H1 (cell line): ENCODE results near the gene DNM2. TPM values are rescaled to one million over a fixed set of nuclear protein-coding genes. Genes with fewer than 3 reads are reported as not detected.

Experiments
- CTCF ChIA-PET: fragments of 300-600 bp; sonication (Branson Sonifier 250); formaldehyde crosslinking; loops from one replicate; lab custom pipeline; 2021; ENCODE audit not compliant: partially characterized antibody; lab: Charles Lee
- POLR2A ChIA-PET: fragments of 300-600 bp; sonication (Branson Sonifier 250); formaldehyde crosslinking; loops from one replicate; lab custom pipeline; 2021; ENCODE audit warnings: inconsistent platforms; ENCODE audit not compliant: partially characterized antibody; lab: Charles Lee
- DNase-seq, 2 experiments: peaks; one replicate each; pipeline versions ENCODE4 v3.0.0 to v3.0.0-alpha.2; 2010 to 2022; ENCODE audit warnings: low spot score in 2 of 2, low read depth in 1 of 2, mixed read lengths in 1 of 2
- FAIRE-seq: peaks from 2 replicates; lab custom pipeline; 2011; peaks lifted over from hg19 to GRCh38; lab: Jason Lieb, UNC
- H2AFZ ChIP-seq: 2 replicates; pipeline ENCODE4 v1.8.1; 2012; ENCODE audit warnings: low read length, inconsistent platforms
- H2AK5ac ChIP-seq: 2 replicates; pipeline ENCODE4 v1.6.1; 2013; ENCODE audit warnings: low read depth, low read length
- H2BK120ac ChIP-seq: replicated peaks from 2 replicates; pipeline ENCODE3; 2013; ENCODE audit warnings: low read depth, low read length, inconsistent platforms
- H2BK12ac ChIP-seq: 2 replicates; pipeline ENCODE4 v1.6.1; 2013; ENCODE audit warnings: low read depth, low read length
- H2BK15ac ChIP-seq: 2 replicates; pipeline ENCODE4 v1.6.1; 2013; ENCODE audit warnings: low read length
- H2BK20ac ChIP-seq: 2 replicates; pipeline ENCODE4 v1.6.1; 2013; ENCODE audit warnings: low read length
- H2BK5ac ChIP-seq: 2 replicates; pipeline ENCODE4 v1.6.1; 2013; ENCODE audit warnings: low read depth, low read length
- H3K14ac ChIP-seq: 2 replicates; pipeline ENCODE4 v1.6.1; 2013; ENCODE audit warnings: inconsistent platforms; ENCODE audit not compliant: insufficient read length
- H3K18ac ChIP-seq: 2 replicates; pipeline ENCODE4 v1.6.1; 2013; ENCODE audit warnings: low read length; ENCODE audit errors: extremely low read depth
- H3K23ac ChIP-seq: 2 replicates; pipeline ENCODE4 v1.6.1; 2013; ENCODE audit warnings: inconsistent platforms; ENCODE audit not compliant: insufficient read length
- H3K23me2 ChIP-seq: 2 replicates; pipeline ENCODE4 v1.6.1; 2013; ENCODE audit warnings: low read depth, low read length
- H3K27ac ChIP-seq: 2 replicates; pipeline ENCODE4 v1.6.1; 2011; ENCODE audit warnings: low read depth, low read length, inconsistent platforms
- H3K27me3 ChIP-seq, 4 experiments: replicated peaks in 1 of 4; 1 replicate in 1 of 4; 2 replicates in 3 of 4; pipeline versions ENCODE4 v1.6.1 to v1.8.1; 2011 to 2013; ENCODE audit warnings: low read length in 3 of 4, mild to moderate bottlenecking in 3 of 4, inconsistent platforms in 2 of 4, mixed read lengths in 2 of 4, moderate library complexity in 1 of 4; ENCODE audit not compliant: control insufficient read depth in 3 of 4, insufficient read depth in 3 of 4; ENCODE audit errors: extremely low read depth in 1 of 4
- H3K36me3 ChIP-seq, 4 experiments: 2 replicates each; pipeline versions ENCODE4 v1.6.1 to v1.8.1; 2011 to 2013; ENCODE audit warnings: mild to moderate bottlenecking in 4 of 4, low read length in 3 of 4, moderate library complexity in 2 of 4, control low read depth in 1 of 4, inconsistent platforms in 1 of 4; ENCODE audit not compliant: insufficient read depth in 4 of 4, control insufficient read depth in 2 of 4
- H3K4ac ChIP-seq: replicated peaks from 2 replicates; pipeline ENCODE3; 2013; ENCODE audit warnings: low read length, low read depth, mixed read lengths, inconsistent platforms; ENCODE audit not compliant: insufficient read length
- H3K4me1 ChIP-seq, 4 experiments: replicated peaks in 1 of 4; 1 replicate in 1 of 4; 2 replicates in 3 of 4; pipeline versions ENCODE4 v1.6.1 to v1.8.1; 2011 to 2013; ENCODE audit warnings: low read length in 3 of 4, inconsistent platforms in 2 of 4, mixed read lengths in 1 of 4; ENCODE audit not compliant: insufficient read depth in 4 of 4, control insufficient read depth in 3 of 4
- H3K4me2 ChIP-seq, 2 experiments: 2 replicates each; pipeline versions ENCODE4 v1.6.1 to v1.8.1; 2011 to 2013; ENCODE audit warnings: low read depth in 2 of 2, low read length in 2 of 2, control low read depth in 1 of 2, inconsistent platforms in 1 of 2, mild to moderate bottlenecking in 1 of 2; ENCODE audit not compliant: insufficient read depth in 1 of 2
- H3K4me3 ChIP-seq, 4 experiments: fragments of 200-600, 300-600 bp in 1 of 4; sonication (generic), shearing (Covaris generic), sonication (Bioruptor Twin) in 1 of 4; 2 replicates each; pipeline versions ENCODE4 v1.5.1 to v1.8.1; 2011 to 2016; ENCODE audit warnings: low read length in 4 of 4, low read depth in 3 of 4, control low read depth in 2 of 4, inconsistent platforms in 2 of 4, mild to moderate bottlenecking in 2 of 4, mixed read lengths in 1 of 4, moderate library complexity in 1 of 4; ENCODE audit not compliant: insufficient read depth in 2 of 4; ENCODE audit errors: extremely low read depth in 1 of 4
- H3K56ac ChIP-seq: replicated peaks from 2 replicates; pipeline ENCODE3; 2013; ENCODE audit warnings: low read depth, mild to moderate bottlenecking, mixed read lengths, low read length, inconsistent platforms; ENCODE audit not compliant: insufficient read length
- H3K79me1 ChIP-seq: 2 replicates; pipeline ENCODE4 v1.6.1; 2013; ENCODE audit warnings: low read depth, low read length, control low read depth
- H3K79me2 ChIP-seq, 2 experiments: 2 replicates each; pipeline versions ENCODE4 v1.6.1 to v1.8.1; 2012 to 2013; ENCODE audit warnings: low read length in 2 of 2, mild to moderate bottlenecking in 2 of 2, inconsistent platforms in 1 of 2; ENCODE audit not compliant: insufficient read depth in 2 of 2, control insufficient read depth in 1 of 2
- H3K9ac ChIP-seq, 4 experiments: replicated peaks in 1 of 4; 1 replicate in 1 of 4; 2 replicates in 3 of 4; pipeline versions ENCODE4 v1.6.1 to v1.8.1; 2011 to 2013; ENCODE audit warnings: low read depth in 3 of 4, low read length in 3 of 4, control low read depth in 2 of 4, mild to moderate bottlenecking in 2 of 4, moderate library complexity in 2 of 4, inconsistent platforms in 1 of 4; ENCODE audit errors: extremely low read depth in 1 of 4
- H3K9me3 ChIP-seq, 2 experiments: 2 replicates each; pipeline versions ENCODE4 v1.6.1 to v1.8.1; 2012 to 2013; ENCODE audit warnings: mild to moderate bottlenecking in 2 of 2, moderate library complexity in 2 of 2, control low read depth in 1 of 2, inconsistent platforms in 1 of 2, low read depth in 1 of 2, low read length in 1 of 2, mixed read lengths in 1 of 2; ENCODE audit not compliant: insufficient read depth in 2 of 2
- H4K20me1 ChIP-seq, 2 experiments: replicated peaks in 1 of 2; 2 replicates each; pipeline versions ENCODE3 to v1.8.1; 2011 to 2013; ENCODE audit warnings: inconsistent platforms in 2 of 2, low read length in 2 of 2, mild to moderate bottlenecking in 1 of 2; ENCODE audit not compliant: insufficient read depth in 2 of 2, control insufficient read depth in 1 of 2
- H4K5ac ChIP-seq: 2 replicates; pipeline ENCODE4 v1.6.1; 2013; ENCODE audit warnings: low read length, low read depth, mixed read lengths, inconsistent platforms; ENCODE audit not compliant: insufficient read length
- H4K8ac ChIP-seq: 2 replicates; pipeline ENCODE4 v1.8.0; 2013; ENCODE audit warnings: mild to moderate bottlenecking, moderate library complexity, low read length, inconsistent platforms; ENCODE audit not compliant: insufficient read depth; ENCODE audit errors: extremely low read depth
- H4K91ac ChIP-seq: replicated peaks from 2 replicates; pipeline ENCODE3; 2013; ENCODE audit warnings: low read length, mixed read lengths, inconsistent platforms; ENCODE audit not compliant: insufficient read length
- CBX5 ChIP-seq: fragments of 300-800, 300-1000 bp; sonication (generic); IDR thresholded peaks from 2 replicates; pipeline ENCODE4 v1.7.1; 2016; ENCODE audit warnings: antibody characterized with exemption, low read length, low read depth
- CHD1 ChIP-seq: IDR thresholded peaks from 2 replicates; pipeline ENCODE4 v1.6.1; 2012; ENCODE audit warnings: low read depth, low read length, improper control_type of control experiment
- EP300 ChIP-seq, 2 experiments: IDR thresholded peaks; 1 replicate in 1 of 2; 2 replicates in 1 of 2; pipeline ENCODE4 v1.6.1; 2011 to 2012; ENCODE audit warnings: low read depth in 2 of 2, low read length in 2 of 2, mild to moderate bottlenecking in 2 of 2, borderline replicate concordance in 1 of 2, inconsistent platforms in 1 of 2, moderate library complexity in 1 of 2
- EZH2 ChIP-seq: fragments of 200-600 bp; sonication (generic); IDR thresholded peaks from 2 replicates; pipeline ENCODE4 v1.7.1; 2012; ENCODE audit warnings: low read depth, mild to moderate bottlenecking, moderate library complexity, low read length, inconsistent platforms; ENCODE audit not compliant: severe bottlenecking
- PHF8 ChIP-seq: fragments of 200-600 bp; sonication (generic); conservative IDR thresholded peaks from 2 replicates; pipeline ENCODE4 v1.7.1; 2012; ENCODE audit warnings: low read depth, mild to moderate bottlenecking, inconsistent platforms, low read length, moderate library complexity
- POU5F1 ChIP-seq: IDR thresholded peaks from 2 replicates; pipeline ENCODE4 v1.6.1; 2011; ENCODE audit warnings: low read depth, mild to moderate bottlenecking, low read length, moderate library complexity
- RAD21 ChIP-seq, 2 experiments: IDR thresholded peaks in 1 of 2; conservative IDR thresholded peaks in 1 of 2; 2 replicates each; pipeline ENCODE4 v1.6.1; 2011; ENCODE audit warnings: low read depth in 2 of 2, low read length in 2 of 2, improper control_type of control experiment in 1 of 2, inconsistent platforms in 1 of 2, mild to moderate bottlenecking in 1 of 2, moderate library complexity in 1 of 2
- RNF2 ChIP-seq: fragments of 200-900, 300-1000 bp; sonication (generic); IDR thresholded peaks from 2 replicates; pipeline ENCODE4 v1.7.1; 2016; ENCODE audit warnings: borderline replicate concordance, low read depth, mild to moderate bottlenecking, antibody characterized with exemption, low read length; ENCODE audit not compliant: poor library complexity, severe bottlenecking; ENCODE audit errors: missing control alignments
- SRF ChIP-seq: IDR thresholded peaks from 2 replicates; pipeline ENCODE4 v1.6.1; 2011; ENCODE audit warnings: mild to moderate bottlenecking, low read depth, low read length, moderate library complexity
- TBP ChIP-seq: IDR thresholded peaks from 2 replicates; pipeline ENCODE4 v1.6.1; 2011; ENCODE audit warnings: low read depth, low read length, improper control_type of control experiment
- YY1 ChIP-seq: IDR thresholded peaks from 2 replicates; pipeline ENCODE4 v1.6.1; 2011; ENCODE audit warnings: low read depth, mild to moderate bottlenecking, low read length
- WGBS, 2 experiments: shearing (Covaris generic) in 1 of 2; methylation state at CpG; one replicate each; pipeline versions ENCODE4 v1.1.6 to v1.1.7; 2013 to 2015; ENCODE audit warnings: low lambda C conversion rate in 2 of 2, mixed read lengths in 2 of 2, inconsistent platforms in 1 of 2, low coverage in 1 of 2, missing lambda C conversion rate in 1 of 2; ENCODE audit not compliant: insufficient replicate concordance in 2 of 2, insufficient coverage in 1 of 2, insufficient read length in 1 of 2; ENCODE audit errors: extremely low coverage in 1 of 2, missing lambda C conversion rate in 1 of 2; 5-methylcytosine and 5-hydroxymethylcytosine counted together
- polyA plus RNA-seq, 7 experiments: library from polyadenylated mRNA; depleted of rRNA in 3 of 7; stranded (reverse) in 5 of 7; unstranded in 2 of 7; fragments of >200 nt in 5 of 7; fragments of 200-250 nt in 2 of 7; gene quantifications; 1 replicate in 5 of 7; 2 replicates in 1 of 7; 4 replicates in 1 of 7; pipeline versions ENCODE4 v1.2.1 to v1.2.3, GENCODE V29; 2011 to 2013; ENCODE audit warnings: missing spikeins in 2 of 7, mixed read lengths in 2 of 7
- total RNA-seq: library from RNA; stranded (reverse); fragmentation: NEBNext Ultra II Directional; extraction: Animal tissue kit (Norgen Biotek cat#: 25700); gene quantifications from 2 replicates; pipeline ENCODE4 v1.2.1, GENCODE V29; 2021

Gene DNM2
- total and polyA plus RNA-seq, 2 of the 8 experiments (the other 6 are each of a cell fraction or from before 2014, with no cell fraction given), result 61.9 to 120 TPM

DNA sequence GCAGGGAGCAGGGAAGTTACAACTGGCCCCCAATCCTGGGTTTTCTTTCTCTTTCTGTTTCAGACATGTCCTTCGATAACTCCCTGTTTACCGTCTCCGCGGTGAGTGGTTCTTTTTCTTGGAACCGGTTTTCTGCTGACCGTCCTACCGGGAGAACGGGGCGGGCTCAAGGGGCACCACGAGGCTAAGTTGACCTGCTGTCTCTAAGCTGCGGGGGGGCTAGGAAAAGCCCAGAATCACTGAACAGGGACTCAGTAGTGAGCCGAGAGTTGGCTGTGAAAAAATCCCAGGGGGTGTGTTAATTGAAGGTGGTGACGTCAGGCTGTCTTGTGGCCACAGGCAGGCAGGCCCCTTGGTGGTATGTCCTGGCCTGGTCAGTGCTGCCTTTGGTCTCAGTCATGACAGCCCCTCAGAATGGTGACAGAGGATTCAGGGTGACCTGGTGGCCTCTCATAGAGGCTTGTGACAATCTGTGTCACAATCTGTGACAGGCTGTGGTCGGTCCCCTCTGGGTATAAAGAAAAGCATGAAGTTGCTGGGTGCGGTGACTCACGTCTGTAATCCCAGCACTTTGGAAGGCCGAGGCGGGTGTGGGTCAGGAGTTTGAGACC lies 145.3 kb downstream of the DNM2 start:
- WGBS, 2 experiments, result 91% methylated on average over 18 of the region's 18 CpGs; no CpG with 5 or more reads in 1 of the 2 experiments
- no peak overlapping the region for H2BK15ac ChIP-seq
- H4K91ac ChIP-seq, result no peak overlapping the region
- H3K4ac ChIP-seq, result no peak overlapping the region
- H3K9me3 ChIP-seq, result no peaks in the 10 kb centered on the region
- H3K27ac ChIP-seq, result no peak overlapping the region
- H4K5ac ChIP-seq, result no peak overlapping the region
- no peak overlapping the region for H3K4me3 ChIP-seq
- H2BK12ac ChIP-seq, result no peak overlapping the region
- DNase-seq (no peak), FAIRE-seq (no peak)
- H3K18ac ChIP-seq, result no peak overlapping the region
- H3K23ac ChIP-seq, result no peak overlapping the region
- no peak overlapping the region for H2BK5ac ChIP-seq
- CTCF ChIA-PET, result interaction anchor here (0.6 to 11.3 kb wide), 20 partner anchors 14 to 459 kb away, joined by 3 to 249 read pairs (median 5); partner anchors contain the start of gene C19orf38
- H2BK120ac ChIP-seq, result no peak overlapping the region
- no peak overlapping the region for H4K8ac ChIP-seq
- no peaks in the 10 kb centered on the region for H3K4me1 ChIP-seq
- no peaks in the 10 kb centered on the region for H4K20me1 ChIP-seq
- H2AK5ac ChIP-seq, result no peak overlapping the region
- H3K14ac ChIP-seq, result no peak overlapping the region
- POLR2A ChIA-PET, result interaction anchor here (0.6 to 3.1 kb wide), 3 partner anchors 10 to 27 kb away, joined by 3 to 21 read pairs (median 4); partner anchors contain the start of gene TMED1
- H3K27me3 ChIP-seq, result no peaks in the 10 kb centered on the region; a peak in 1 of 7 replicates
- no peaks in the 10 kb centered on the region for H3K36me3 ChIP-seq
- H2BK20ac ChIP-seq, result no peak overlapping the region
- no peak overlapping the region for H3K9ac ChIP-seq
- H3K23me2 ChIP-seq, result no peaks in the 10 kb centered on the region
- H3K79me1 ChIP-seq, result no peaks in the 10 kb centered on the region
- H3K56ac ChIP-seq, result no peak overlapping the region
- no peaks in the 10 kb centered on the region for H3K79me2 ChIP-seq
- no peak overlapping the region for H3K4me2 ChIP-seq
- no peak overlapping the region for H2AFZ ChIP-seq
- no peak for TF ChIP-seq CHD1
- no peak for TF ChIP-seq CBX5
- TF ChIP-seq EZH2, result no peak
- no peak for TF ChIP-seq PHF8
- no peak for TF ChIP-seq YY1
- no peak for TF ChIP-seq TBP
- no peak for TF ChIP-seq SRF
- TF ChIP-seq EP300 (IDR thresholded peaks at IDR 0.05; ENCODE audit: borderline replicate concordance in 1 of 2, low read depth in 2 of 2, low read length in 2 of 2), result no peak
- TF ChIP-seq RAD21 (IDR thresholded peaks at IDR 0.05 in 1 of 2, conservative IDR thresholded peaks at IDR 0.05 in 1 of 2; ENCODE audit: low read depth in 2 of 2, low read length in 2 of 2), result no peak
- TF ChIP-seq RNF2, result no peak
- no peak for TF ChIP-seq POU5F1
